IPS-18a (cell line): ENCODE results near the gene APBA2.

Experiments
- H3K27ac ChIP-seq: one replicate; pipeline ENCODE4 v1.5.1; 2013; ENCODE audit warnings: low read length
- H3K27me3 ChIP-seq: one replicate; pipeline ENCODE4 v1.6.1; 2013; ENCODE audit warnings: mild to moderate bottlenecking, low read length; ENCODE audit not compliant: control insufficient read depth, insufficient read depth
- H3K36me3 ChIP-seq: one replicate; pipeline ENCODE4 v1.6.1; 2013; ENCODE audit warnings: low read depth, low read length; ENCODE audit not compliant: control insufficient read depth
- H3K4me1 ChIP-seq: one replicate; pipeline ENCODE4 v1.6.1; 2013; ENCODE audit warnings: low read depth, low read length; ENCODE audit not compliant: control insufficient read depth
- H3K4me3 ChIP-seq: one replicate; pipeline ENCODE4 v1.5.1; 2013; ENCODE audit warnings: low read length
- H3K9ac ChIP-seq: one replicate; pipeline ENCODE4 v1.6.1; 2013; ENCODE audit warnings: mild to moderate bottlenecking, low read length, moderate library complexity
- H3K9me3 ChIP-seq: one replicate; pipeline ENCODE4 v1.6.1; 2013; ENCODE audit warnings: low read depth, low read length; ENCODE audit not compliant: control insufficient read depth

Gene APBA2

DNA sequence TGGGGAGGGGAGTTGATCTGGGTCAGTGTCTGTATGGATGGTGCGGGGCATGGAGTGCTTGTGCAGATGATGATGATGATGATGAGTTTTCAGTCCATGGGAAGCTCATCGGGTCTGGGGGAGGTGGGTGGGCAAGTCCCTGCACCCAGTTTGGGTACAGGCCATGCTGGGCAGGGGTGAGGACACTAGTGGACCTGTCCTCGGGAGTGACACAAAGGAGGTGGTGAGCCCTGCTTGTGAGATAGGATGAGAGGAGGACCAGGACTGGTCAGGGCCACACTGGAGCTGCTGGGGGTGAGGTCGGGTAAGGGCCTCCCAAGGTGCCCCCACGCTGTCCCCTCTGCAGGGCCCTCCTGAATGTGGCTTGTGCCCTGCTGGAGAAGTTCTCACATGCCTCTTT lies 177.9 kb downstream of the APBA2 start:
- no peak overlapping the region for H3K27ac ChIP-seq
- H3K9me3 ChIP-seq: no peaks in the 10 kb centered on the region
- H3K4me1 ChIP-seq: peaks cover 4% of the 10 kb centered on the region
- H3K9ac ChIP-seq: no peak overlapping the region
- no peaks in the 10 kb centered on the region for H3K36me3 ChIP-seq
- H3K27me3 ChIP-seq: no peaks in the 10 kb centered on the region
- H3K4me3 ChIP-seq: no peak overlapping the region

DNA sequence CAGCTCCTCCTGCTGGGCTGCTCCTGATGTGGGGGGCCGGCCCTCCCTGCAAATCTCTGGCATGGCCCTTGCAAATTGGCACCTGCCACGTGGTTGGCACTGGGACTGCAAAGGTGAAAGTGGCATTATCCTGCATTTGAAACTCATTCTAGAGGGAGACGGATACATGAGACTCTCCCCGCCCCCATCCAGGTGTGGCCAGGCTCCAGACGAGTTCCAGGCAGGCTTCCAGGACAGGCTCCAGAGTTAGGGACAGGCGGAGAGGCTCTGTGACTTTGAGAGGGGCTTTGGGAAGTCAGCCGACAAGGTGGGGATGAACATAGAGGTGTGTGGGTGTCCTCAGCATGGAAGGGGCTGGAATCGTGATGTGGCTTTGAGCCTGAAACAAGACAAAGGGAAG lies 178.5 kb downstream of the APBA2 start:
- Histone ChIP-seq H3K4me3 (no peak overlapping the region), H3K27me3 (no peaks in the 10 kb centered on the region), H3K27ac (no peak overlapping the region), H3K36me3 (no peaks in the 10 kb centered on the region), H3K4me1 (peaks cover 4% of the 10 kb centered on the region), H3K9ac (no peak overlapping the region), H3K9me3 (no peaks in the 10 kb centered on the region)

- Histone ChIP-seq H3K9ac (no peak overlapping the region), H3K9me3 (no peaks in the 10 kb centered on the region), H3K36me3 (no peaks in the 10 kb centered on the region), H3K4me1 (peaks cover 4% of the 10 kb centered on the region), H3K4me3 (no peak overlapping the region), H3K27ac (no peak overlapping the region), H3K27me3 (no peaks in the 10 kb centered on the region)
Measured at GRCh38 chr15:29064731-29065130, 179.0 kb downstream of the APBA2 start.

DNA sequence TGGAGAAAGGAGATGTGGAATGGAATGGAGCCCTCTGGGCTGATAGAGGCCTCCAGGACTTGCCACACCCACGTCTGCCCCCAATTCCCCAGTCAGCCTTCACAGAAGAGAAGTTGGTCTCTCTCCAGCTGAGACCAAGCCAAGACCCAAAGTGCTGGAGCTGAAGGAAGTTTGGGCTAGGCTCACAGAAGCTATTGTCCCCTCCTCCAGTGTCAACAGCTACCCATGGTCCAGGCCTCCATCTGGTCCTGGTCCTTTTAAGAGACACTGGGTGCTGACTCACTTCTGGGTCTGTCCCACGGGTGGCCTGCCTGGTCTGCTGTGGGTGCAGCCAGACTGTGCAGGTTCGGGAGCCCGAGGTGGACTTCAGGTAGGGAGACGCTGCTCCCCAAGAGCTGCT lies 179.8 kb downstream of the APBA2 start:
- peaks cover 4% of the 10 kb centered on the region for H3K4me1 ChIP-seq
- H3K36me3 ChIP-seq: no peaks in the 10 kb centered on the region
- H3K27me3 ChIP-seq: no peaks in the 10 kb centered on the region
- H3K9me3 ChIP-seq: no peaks in the 10 kb centered on the region
- H3K9ac ChIP-seq: no peak overlapping the region
- H3K27ac ChIP-seq: no peak overlapping the region
- H3K4me3 ChIP-seq: no peak overlapping the region

- H3K9me3 ChIP-seq: no peaks in the 10 kb centered on the region
- no peaks in the 10 kb centered on the region for H3K27me3 ChIP-seq
- no peak overlapping the region for H3K4me3 ChIP-seq
- no peak overlapping the region for H3K9ac ChIP-seq
- H3K36me3 ChIP-seq: no peaks in the 10 kb centered on the region
- H3K4me1 ChIP-seq: peaks cover 4% of the 10 kb centered on the region
- no peak overlapping the region for H3K27ac ChIP-seq
Measured at GRCh38 chr15:29066310-29066709, 180.5 kb downstream of the APBA2 start.

GRCh38 chr15:29066838-29067237 lies 181.1 kb downstream of the APBA2 start:
- H3K36me3 ChIP-seq: no peaks in the 10 kb centered on the region
- H3K4me3 ChIP-seq: no peak overlapping the region
- peaks cover 4% of the 10 kb centered on the region for H3K4me1 ChIP-seq
- no peaks in the 10 kb centered on the region for H3K9me3 ChIP-seq
- H3K27me3 ChIP-seq: no peaks in the 10 kb centered on the region
- H3K9ac ChIP-seq: no peak overlapping the region
- H3K27ac ChIP-seq: no peak overlapping the region

DNA sequence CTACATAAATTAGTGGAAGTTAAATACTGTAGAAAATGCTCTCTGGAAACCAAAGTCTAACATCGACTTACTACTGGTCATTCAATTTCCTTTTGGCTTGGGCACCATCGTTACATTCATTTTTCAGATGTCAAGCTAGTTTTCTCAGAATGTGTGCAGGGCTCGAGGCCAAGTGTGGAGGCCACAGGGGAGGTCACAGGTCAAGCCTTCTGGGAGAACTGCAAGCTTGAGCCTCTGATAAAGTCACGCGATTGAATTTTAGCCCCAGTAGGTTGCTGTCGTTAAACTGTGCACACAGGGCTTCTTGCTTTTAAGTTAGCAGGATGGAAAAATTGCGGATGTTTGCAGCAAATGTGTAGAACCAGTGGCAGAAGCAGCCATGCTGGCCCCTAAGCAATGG lies 182.2 kb downstream of the APBA2 start:
- H3K27ac ChIP-seq: no peak overlapping the region
- peaks cover 4% of the 10 kb centered on the region for H3K4me1 ChIP-seq

GRCh38 chr15:29070471-29071231 lies 184.9 kb downstream of the APBA2 start:
- Histone ChIP-seq H3K9ac (no peak overlapping the region), H3K4me1 (no peaks in the 10 kb centered on the region), H3K9me3 (no peaks in the 10 kb centered on the region), H3K27me3 (no peaks in the 10 kb centered on the region), H3K36me3 (no peaks in the 10 kb centered on the region), H3K4me3 (no peak overlapping the region), H3K27ac (no peak overlapping the region)

More for the DNA sequence above, 182.2 kb downstream of the APBA2 start:
- Histone ChIP-seq H3K36me3 (no peaks in the 10 kb centered on the region), H3K9me3 (no peaks in the 10 kb centered on the region), H3K27me3 (no peaks in the 10 kb centered on the region), H3K9ac (no peak overlapping the region), H3K4me3 (no peak overlapping the region)

DNA sequence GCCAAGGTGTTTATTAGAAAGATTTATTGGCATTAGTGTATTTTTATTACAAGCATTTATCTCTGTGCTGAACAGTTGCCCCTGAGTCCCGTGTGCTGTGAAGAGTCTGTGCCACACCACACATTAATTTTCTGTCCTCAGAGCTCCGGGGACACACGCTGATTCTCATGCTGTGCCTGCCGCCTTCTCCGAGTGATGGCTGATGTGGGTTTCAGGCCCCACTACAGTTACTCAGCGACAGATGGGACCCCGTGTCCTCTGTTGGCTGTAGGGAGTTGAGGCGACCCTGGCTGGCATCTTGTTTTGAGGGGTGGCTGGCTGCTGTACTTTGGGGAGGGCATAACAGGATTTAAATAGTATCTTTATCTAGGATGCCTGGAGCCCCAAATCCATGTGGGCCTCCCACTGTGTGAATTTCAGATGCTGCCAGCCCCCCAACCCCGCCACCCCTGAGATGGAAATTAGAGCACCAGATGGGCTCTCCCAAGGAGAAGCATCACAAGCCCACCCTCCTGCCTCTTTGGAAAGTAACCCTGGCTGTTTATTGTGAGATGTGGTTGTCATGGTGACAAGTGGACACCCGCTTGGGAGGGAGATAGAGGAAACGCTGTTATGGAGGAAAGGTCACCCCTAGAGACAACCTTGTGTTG lies 185.6 kb downstream of the APBA2 start:
- H3K27ac ChIP-seq: no peak overlapping the region
- H3K4me3 ChIP-seq: no peak overlapping the region
- no peaks in the 10 kb centered on the region for H3K36me3 ChIP-seq
- no peaks in the 10 kb centered on the region for H3K9me3 ChIP-seq
- H3K9ac ChIP-seq: no peak overlapping the region
- no peaks in the 10 kb centered on the region for H3K4me1 ChIP-seq
- no peaks in the 10 kb centered on the region for H3K27me3 ChIP-seq

DNA sequence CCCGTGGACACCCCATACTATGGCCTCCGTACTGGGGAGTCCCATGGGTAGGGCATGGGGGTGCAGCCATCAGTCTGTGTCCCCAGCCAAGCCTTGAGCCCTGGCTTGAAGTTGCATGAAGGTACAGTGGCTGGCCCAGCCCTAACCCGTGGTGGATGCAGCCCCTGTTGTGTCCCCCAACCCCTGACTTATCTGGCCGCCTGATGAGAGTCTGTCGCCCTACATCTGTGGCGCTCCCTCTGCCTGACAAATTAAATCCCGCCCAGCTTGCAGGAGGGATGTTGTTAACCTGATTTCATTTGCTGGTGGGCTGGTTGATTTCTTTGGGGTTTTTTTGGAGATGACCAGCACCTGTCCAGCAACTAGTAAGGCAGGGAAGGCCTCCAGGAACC lies 186.1 kb downstream of the APBA2 start:
- Histone ChIP-seq H3K9ac (no peak overlapping the region), H3K36me3 (no peaks in the 10 kb centered on the region), H3K27ac (no peak overlapping the region), H3K9me3 (no peaks in the 10 kb centered on the region), H3K4me3 (no peak overlapping the region), H3K4me1 (no peaks in the 10 kb centered on the region), H3K27me3 (no peaks in the 10 kb centered on the region)

DNA sequence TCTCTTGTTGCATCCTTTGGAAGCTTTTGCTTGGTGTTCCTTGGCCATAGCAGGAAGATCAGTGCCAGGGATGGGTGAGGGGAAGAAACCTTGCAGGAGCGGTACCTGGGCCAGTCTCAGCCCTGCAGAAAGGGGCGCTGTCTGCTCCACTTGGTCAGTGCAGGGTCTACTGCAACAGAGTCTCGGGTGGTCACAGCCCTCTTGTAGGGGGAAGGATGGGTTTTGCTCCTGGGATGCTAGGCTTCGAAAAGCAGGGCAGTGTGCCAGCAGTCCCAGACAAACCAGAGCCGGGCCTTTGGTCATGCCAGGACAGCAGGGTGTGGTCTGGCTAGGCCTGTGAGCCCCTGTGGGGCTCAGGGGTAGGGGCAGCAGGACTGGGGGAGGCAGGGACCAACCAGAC lies 186.7 kb downstream of the APBA2 start:
- Histone ChIP-seq H3K27me3 (no peaks in the 10 kb centered on the region), H3K9ac (no peak overlapping the region), H3K9me3 (no peaks in the 10 kb centered on the region), H3K36me3 (no peaks in the 10 kb centered on the region), H3K4me3 (no peak overlapping the region), H3K4me1 (no peaks in the 10 kb centered on the region), H3K27ac (no peak overlapping the region)

GRCh38 chr15:29074045-29074444 lies 188.3 kb downstream of the APBA2 start:
- Histone ChIP-seq H3K27ac (no peak overlapping the region), H3K4me3 (no peak overlapping the region), H3K9ac (no peak overlapping the region), H3K27me3 (no peaks in the 10 kb centered on the region), H3K4me1 (no peaks in the 10 kb centered on the region), H3K9me3 (no peaks in the 10 kb centered on the region), H3K36me3 (no peaks in the 10 kb centered on the region)
